ENCODE results near the gene NEURL1B.

DNA sequence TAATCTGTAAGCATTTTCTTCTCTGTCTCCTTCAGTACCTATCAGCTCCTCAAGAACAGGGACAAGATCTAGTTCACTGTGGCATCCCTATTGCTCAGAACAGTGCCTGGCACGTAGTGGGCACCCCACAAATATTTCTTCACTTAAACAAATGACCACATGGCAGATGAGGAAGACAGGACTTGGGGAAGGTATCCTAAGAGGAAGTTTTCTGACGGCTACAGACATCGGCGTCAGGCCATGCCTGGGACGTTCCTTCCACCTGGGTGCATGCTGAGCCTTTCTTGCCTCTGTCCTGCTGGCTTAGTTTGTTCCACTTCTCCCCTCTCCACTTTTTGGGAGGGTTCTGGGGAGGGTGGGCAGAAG is 60.2 kb downstream of the NEURL1B start:
- TF ChIP-seq, protein P1, sequence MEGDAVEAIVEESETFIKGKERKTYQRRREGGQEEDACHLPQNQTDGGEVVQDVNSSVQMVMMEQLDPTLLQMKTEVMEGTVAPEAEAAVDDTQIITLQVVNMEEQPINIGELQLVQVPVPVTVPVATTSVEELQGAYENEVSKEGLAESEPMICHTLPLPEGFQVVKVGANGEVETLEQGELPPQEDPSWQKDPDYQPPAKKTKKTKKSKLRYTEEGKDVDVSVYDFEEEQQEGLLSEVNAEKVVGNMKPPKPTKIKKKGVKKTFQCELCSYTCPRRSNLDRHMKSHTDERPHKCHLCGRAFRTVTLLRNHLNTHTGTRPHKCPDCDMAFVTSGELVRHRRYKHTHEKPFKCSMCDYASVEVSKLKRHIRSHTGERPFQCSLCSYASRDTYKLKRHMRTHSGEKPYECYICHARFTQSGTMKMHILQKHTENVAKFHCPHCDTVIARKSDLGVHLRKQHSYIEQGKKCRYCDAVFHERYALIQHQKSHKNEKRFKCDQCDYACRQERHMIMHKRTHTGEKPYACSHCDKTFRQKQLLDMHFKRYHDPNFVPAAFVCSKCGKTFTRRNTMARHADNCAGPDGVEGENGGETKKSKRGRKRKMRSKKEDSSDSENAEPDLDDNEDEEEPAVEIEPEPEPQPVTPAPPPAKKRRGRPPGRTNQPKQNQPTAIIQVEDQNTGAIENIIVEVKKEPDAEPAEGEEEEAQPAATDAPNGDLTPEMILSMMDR (IDR thresholded peaks at IDR 0.05), result no peak
- TF ChIP-seq POLR2A (IDR thresholded peaks at IDR 0.05; ENCODE audit: low read length) (no peak), EP300 (IDR thresholded peaks at IDR 0.05) (no peak), RAD21 (conservative IDR thresholded peaks at IDR 0.05 in 1 of 2, IDR thresholded peaks at IDR 0.05 in 1 of 2) (no peak), MAX (IDR thresholded peaks at IDR 0.05) (no peak), JUN (IDR thresholded peaks at IDR 0.05) (no peak), GATA3 (IDR thresholded peaks at IDR 0.05; ENCODE audit: borderline replicate concordance) (no peak), ZC3H11A (IDR thresholded peaks at IDR 0.05) (no peak), KDM5A (IDR thresholded peaks at IDR 0.05) (no peak), RCOR1 (IDR thresholded peaks at IDR 0.05; ENCODE audit: low read depth, low read length) (no peak), SMC3 (IDR thresholded peaks at IDR 0.05) (no peak)
- TF ChIP-seq, protein P2, sequence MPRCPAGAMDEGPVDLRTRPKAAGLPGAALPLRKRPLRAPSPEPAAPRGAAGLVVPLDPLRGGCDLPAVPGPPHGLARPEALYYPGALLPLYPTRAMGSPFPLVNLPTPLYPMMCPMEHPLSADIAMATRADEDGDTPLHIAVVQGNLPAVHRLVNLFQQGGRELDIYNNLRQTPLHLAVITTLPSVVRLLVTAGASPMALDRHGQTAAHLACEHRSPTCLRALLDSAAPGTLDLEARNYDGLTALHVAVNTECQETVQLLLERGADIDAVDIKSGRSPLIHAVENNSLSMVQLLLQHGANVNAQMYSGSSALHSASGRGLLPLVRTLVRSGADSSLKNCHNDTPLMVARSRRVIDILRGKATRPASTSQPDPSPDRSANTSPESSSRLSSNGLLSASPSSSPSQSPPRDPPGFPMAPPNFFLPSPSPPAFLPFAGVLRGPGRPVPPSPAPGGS (IDR thresholded peaks at IDR 0.05), result no peak

All from A549 (cell line).